ENCODE data around the gene DAGLA. TPM values are rescaled to one million over a fixed set of nuclear protein-coding genes. Genes with fewer than 3 reads are reported as not detected.
A peak's percentile ranks its signal among the peaks of the same experiment; 100 is the strongest.

The DAGLA gene
- total RNA-seq, 4 donors from 2014 or later = 1.7 to 6.9 (median 2.9) TPM

- H3K27ac ChIP-seq = peak overlapping the region; percentile 83 to 93 (median 89)
- no peaks in the 10 kb centered on the region for H3K9me3 ChIP-seq
- H3K4me1 ChIP-seq = peaks cover 60 to 94% (median 63%) of the 10 kb centered on the region in 3 donors
- TF ChIP-seq CTCF (IDR thresholded peaks at IDR 0.05) (peak in 2 of 6 experiments; percentile 23 to 27), POLR2A (IDR thresholded peaks at IDR 0.05) (no peak)
- intact Hi-C loops (cut with DNase I) = no loop called here
- DNase-seq = no peak
- H3K27me3 ChIP-seq = no peaks in the 10 kb centered on the region
- 46 to 54% methylated on average over 9 to 12 of the region's 15 CpGs for WGBS, 2 donors
- peak overlapping the region in 3 of 4 donors; percentile 13 to 48 (median 27) for H3K4me3 ChIP-seq
- H3K36me3 ChIP-seq = no peaks in the 10 kb centered on the region
Measured at GRCh38 chr11:61694946-61695706, 14.9 kb downstream of the DAGLA start.

- no peak for DNase-seq
- H3K9me3 ChIP-seq = no peaks in the 10 kb centered on the region
- peak overlapping the region; percentile 83 to 93 (median 89) for H3K27ac ChIP-seq
- peak in 1 of 6 experiments; percentile 19 for TF ChIP-seq CTCF (IDR thresholded peaks at IDR 0.05)
- TF ChIP-seq POLR2A (IDR thresholded peaks at IDR 0.05) = peak in 2 of 4 donors; percentile 10 to 26
- no peaks in the 10 kb centered on the region for H3K36me3 ChIP-seq
- peak overlapping the region in 3 of 4 donors; percentile 13 to 48 (median 27) for H3K4me3 ChIP-seq
- no peaks in the 10 kb centered on the region for H3K27me3 ChIP-seq
- WGBS, 2 donors = 0 to 7% methylated on average over 1 to 3 of the region's 17 CpGs
- intact Hi-C loops (cut with DNase I) = no loop called here
- peaks cover 68 to 95% (median 71%) of the 10 kb centered on the region in 3 donors for H3K4me1 ChIP-seq
Measured at GRCh38 chr11:61695917-61696316, 15.7 kb downstream of the DAGLA start.

- WGBS, 2 donors = 80 to 90% methylated on average over 2 to 6 of the region's 8 CpGs
- Histone ChIP-seq H3K27ac (peak overlapping the region; percentile 83 to 93 (median 89)), H3K9me3 (no peaks in the 10 kb centered on the region), H3K36me3 (no peaks in the 10 kb centered on the region), H3K27me3 (no peaks in the 10 kb centered on the region), H3K4me1 (peaks cover 74 to 95% (median 78%) of the 10 kb centered on the region in 3 donors), H3K4me3 (peak overlapping the region in 2 of 4 donors; percentile 13 to 27)
- TF ChIP-seq CTCF (IDR thresholded peaks at IDR 0.05) = no peak
- TF ChIP-seq POLR2A (IDR thresholded peaks at IDR 0.05) = no peak
- intact Hi-C loops (cut with DNase I) = no loop called here
- DNase-seq = no peak
Measured at GRCh38 chr11:61696602-61697001, 16.4 kb downstream of the DAGLA start.

- Histone ChIP-seq H3K36me3 (no peaks in the 10 kb centered on the region), H3K4me1 (peaks cover 76 to 95% (median 78%) of the 10 kb centered on the region in 3 donors), H3K27ac (peak overlapping the region; percentile 83 to 93 (median 89)), H3K4me3 (no peak overlapping the region), H3K27me3 (no peaks in the 10 kb centered on the region), H3K9me3 (no peaks in the 10 kb centered on the region)
- DNase-seq = no peak
- TF ChIP-seq CTCF (IDR thresholded peaks at IDR 0.05) = no peak
- TF ChIP-seq POLR2A (IDR thresholded peaks at IDR 0.05) = no peak
- 79 to 100% methylated on average over 1 to 3 of the region's 9 CpGs for WGBS, 2 donors
- intact Hi-C loops (cut with DNase I) = no loop called here
Measured at GRCh38 chr11:61697078-61697502, 16.9 kb downstream of the DAGLA start.

- TF ChIP-seq CTCF (IDR thresholded peaks at IDR 0.05) (no peak), POLR2A (IDR thresholded peaks at IDR 0.05) (no peak)
- Histone ChIP-seq H3K4me3 (no peak overlapping the region), H3K9me3 (no peaks in the 10 kb centered on the region), H3K27me3 (no peaks in the 10 kb centered on the region), H3K27ac (peak overlapping the region; percentile 49 to 93 (median 89)), H3K4me1 (peaks cover 76 to 97% (median 78%) of the 10 kb centered on the region in 3 donors), H3K36me3 (no peaks in the 10 kb centered on the region)
- whole genome bisulfite sequencing, 2 donors = 50 to 85% methylated on average over 1 of the region's 1 CpG
- intact Hi-C loops (cut with DNase I) = no loop called here
- DNase-seq = no peak
Measured at GRCh38 chr11:61697764-61698163, 17.6 kb downstream of the DAGLA start.
